ENCODE measurements around the gene HAPLN3. TPM values are rescaled to one million over a fixed set of nuclear protein-coding genes. Genes with fewer than 3 reads are reported as not detected.

HAPLN3 gene
- total and polyA plus RNA-seq, 10 of the 15 experiments (the other 5 are each of a cell fraction or from before 2014, with no cell fraction given): 0.20 to 5.0 (median 1.4) TPM; not detected in 1

GRCh38 chr15:88865498-88866099 is 29.7 kb downstream of the HAPLN3 start (continued):
- TF ChIP-seq ZNF592 (IDR thresholded peaks at IDR 0.05) (no peak), RELA (IDR thresholded peaks at IDR 0.05; ENCODE audit: borderline replicate concordance, partially characterized antibody) (no peak), CHD4 (IDR thresholded peaks at IDR 0.05) (no peak), NR2C2 (IDR thresholded peaks at IDR 0.05; ENCODE audit: borderline replicate concordance, control insufficient read depth, insufficient read length, low read depth) (no peak), ELK1 (IDR thresholded peaks at IDR 0.05; ENCODE audit: low read depth, low read length) (no peak), ZNF217 (IDR thresholded peaks at IDR 0.05) (no peak), NR2C1 (IDR thresholded peaks at IDR 0.05) (no peak), TCF12 (IDR thresholded peaks at IDR 0.05; ENCODE audit: low read depth, low read length) (no peak), PAX8 (IDR thresholded peaks at IDR 0.05) (no peak), ZBTB33 (IDR thresholded peaks at IDR 0.05) (no peak), NFIC (IDR thresholded peaks at IDR 0.05; ENCODE audit: low read depth, low read length) (no peak)
